Measurements from ENCODE around the gene FAM217B.

DNA sequence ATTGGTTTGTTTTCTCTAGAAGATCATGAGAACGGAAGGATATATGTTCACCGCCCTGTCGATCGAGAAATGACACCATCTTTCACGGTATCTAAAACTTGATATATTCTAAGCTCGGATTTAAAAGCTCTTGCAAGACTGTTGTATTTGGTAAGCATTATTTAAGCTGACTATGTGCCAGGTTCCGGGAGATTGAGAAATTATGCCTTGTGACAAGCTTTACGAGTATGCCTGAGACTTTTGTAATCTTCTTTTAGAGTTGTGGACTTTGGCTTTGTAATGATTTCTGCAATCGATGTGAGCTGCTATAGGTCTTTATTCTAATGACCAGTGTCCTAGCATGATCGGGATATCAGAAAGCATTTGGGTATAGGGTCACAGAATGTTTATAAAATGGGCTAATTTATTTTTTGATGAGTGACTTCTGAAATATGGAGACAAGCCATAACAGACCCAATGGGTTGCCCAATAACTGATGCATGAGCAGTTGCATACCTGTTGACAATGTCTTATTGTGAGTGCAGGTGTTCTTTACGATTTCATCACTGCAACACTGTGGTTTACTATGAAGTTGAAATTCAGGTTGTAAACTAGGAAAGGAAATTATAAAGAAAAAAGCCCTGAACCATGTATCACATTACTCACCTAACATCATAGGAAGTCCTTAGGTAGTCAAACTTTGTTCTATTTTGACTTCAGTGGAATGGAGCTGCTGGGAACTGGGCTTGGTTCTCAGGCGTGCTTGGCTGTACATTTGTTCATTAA lies 32.0 kb downstream of the FAM217B start:
- TF ChIP-seq, protein P1, sequence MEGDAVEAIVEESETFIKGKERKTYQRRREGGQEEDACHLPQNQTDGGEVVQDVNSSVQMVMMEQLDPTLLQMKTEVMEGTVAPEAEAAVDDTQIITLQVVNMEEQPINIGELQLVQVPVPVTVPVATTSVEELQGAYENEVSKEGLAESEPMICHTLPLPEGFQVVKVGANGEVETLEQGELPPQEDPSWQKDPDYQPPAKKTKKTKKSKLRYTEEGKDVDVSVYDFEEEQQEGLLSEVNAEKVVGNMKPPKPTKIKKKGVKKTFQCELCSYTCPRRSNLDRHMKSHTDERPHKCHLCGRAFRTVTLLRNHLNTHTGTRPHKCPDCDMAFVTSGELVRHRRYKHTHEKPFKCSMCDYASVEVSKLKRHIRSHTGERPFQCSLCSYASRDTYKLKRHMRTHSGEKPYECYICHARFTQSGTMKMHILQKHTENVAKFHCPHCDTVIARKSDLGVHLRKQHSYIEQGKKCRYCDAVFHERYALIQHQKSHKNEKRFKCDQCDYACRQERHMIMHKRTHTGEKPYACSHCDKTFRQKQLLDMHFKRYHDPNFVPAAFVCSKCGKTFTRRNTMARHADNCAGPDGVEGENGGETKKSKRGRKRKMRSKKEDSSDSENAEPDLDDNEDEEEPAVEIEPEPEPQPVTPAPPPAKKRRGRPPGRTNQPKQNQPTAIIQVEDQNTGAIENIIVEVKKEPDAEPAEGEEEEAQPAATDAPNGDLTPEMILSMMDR (IDR thresholded peaks at IDR 0.05): no peak
- no peak for TF ChIP-seq POLR2A (IDR thresholded peaks at IDR 0.05)
- TF ChIP-seq EP300 (IDR thresholded peaks at IDR 0.05): no peak
